MCF 10A (cell line): ENCODE results near the gene TIMM17B. TPM values are rescaled to one million over a fixed set of nuclear protein-coding genes. Genes with fewer than 3 reads are reported as not detected.

Experiments used
- BruUV-seq: library from RNA; stranded (reverse); fragments of 400-500 nt; replicated peaks from 2 replicates; lab custom pipeline; 2021; lab: Mats Ljungman, UMichigan
- CTCF ChIA-PET: fragments of 300-600 bp; sonication (Branson Sonifier 250); formaldehyde crosslinking; extraction: SDS; loops from one replicate; lab custom pipeline; 2021; ENCODE audit warnings: antibody characterized with exemption, inconsistent platforms; lab: Yijun Ruan, JAX
- POLR2A ChIA-PET: fragments of 300-600, 350-650 bp; sonication (Branson Sonifier 250); formaldehyde crosslinking; extraction: SDS; loops from one replicate; lab custom pipeline; 2020; ENCODE audit warnings: antibody characterized with exemption, inconsistent platforms; lab: Yijun Ruan, JAX
- DNase-seq: peaks from one replicate; pipeline ENCODE4 v3.0.0-alpha.2; 2018; ENCODE audit not compliant: unreplicated experiment
- H3K27ac Mint-ChIP-seq: one replicate; pipeline ENCODE4 v1.8.0; 2022; ENCODE audit warnings: mild to moderate bottlenecking, low read depth, mixed read lengths; ENCODE audit not compliant: unreplicated experiment
- H3K27me3 Mint-ChIP-seq: one replicate; pipeline ENCODE4 v1.8.0; 2022; ENCODE audit warnings: mixed read lengths; ENCODE audit not compliant: insufficient read depth, unreplicated experiment
- H3K36me3 Mint-ChIP-seq: one replicate; pipeline ENCODE4 v1.8.0; 2022; ENCODE audit warnings: mild to moderate bottlenecking, moderate library complexity, mixed read lengths; ENCODE audit not compliant: insufficient read depth, unreplicated experiment
- H3K4me1 Mint-ChIP-seq: one replicate; pipeline ENCODE4 v1.8.0; 2022; ENCODE audit warnings: mixed read lengths; ENCODE audit not compliant: insufficient read depth, unreplicated experiment
- H3K4me3 Mint-ChIP-seq: one replicate; pipeline ENCODE4 v1.8.0; 2022; ENCODE audit warnings: mild to moderate bottlenecking, moderate library complexity, mixed read lengths; ENCODE audit not compliant: unreplicated experiment
- H3K9me3 Mint-ChIP-seq: one replicate; pipeline ENCODE4 v1.8.0; 2022; ENCODE audit warnings: mixed read lengths; ENCODE audit not compliant: unreplicated experiment
- intact Hi-C: fragments of 100-400 bp; cut with micrococcal nuclease; formaldehyde crosslinking; loops from 2 replicates; pipeline ENCODE4 v1.14.1; 2022
- total RNA-seq: library from RNA; stranded (reverse); gene quantifications from 2 replicates; pipeline ENCODE4 v1.2.3, GENCODE V29; 2022
- TF ChIP-seq, protein P1 (sequence below): fragments of 200-600 bp; IDR thresholded peaks from one replicate; pipeline ENCODE4 v1.8.0; 2022; ENCODE audit warnings: antibody characterized with exemption, mild to moderate bottlenecking; ENCODE audit not compliant: unreplicated experiment

Gene TIMM17B
- total RNA-seq, 1 experiment from 2014 or later: 73.7 TPM

DNA sequence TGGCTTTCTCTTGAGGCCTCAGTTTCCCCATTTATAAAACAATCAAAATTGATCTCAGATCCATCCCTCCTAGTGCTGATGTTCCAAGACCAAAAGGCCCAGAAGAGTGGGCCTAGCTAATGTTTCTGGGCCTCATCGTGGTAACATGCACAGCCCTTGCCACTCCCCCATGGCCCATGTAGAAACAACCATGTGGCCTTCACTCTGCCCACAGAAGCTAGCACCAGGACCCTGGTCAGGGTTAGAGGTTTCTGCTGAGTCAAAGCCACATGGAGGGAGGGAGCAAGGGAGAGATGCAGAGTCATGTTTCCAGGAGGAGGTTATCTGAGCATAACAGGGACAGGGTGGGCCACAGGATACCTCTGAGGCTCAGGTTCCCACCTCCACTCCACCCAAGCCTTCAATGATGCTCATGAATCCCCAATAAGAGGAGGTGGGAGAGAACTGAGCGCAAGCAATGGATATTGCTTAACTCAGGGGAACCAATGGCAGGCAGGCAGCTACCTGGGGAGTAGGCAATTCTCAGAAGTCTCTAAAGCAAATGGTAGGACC, 42.9 kb upstream of the TIMM17B start:
- TF ChIP-seq, protein P1, sequence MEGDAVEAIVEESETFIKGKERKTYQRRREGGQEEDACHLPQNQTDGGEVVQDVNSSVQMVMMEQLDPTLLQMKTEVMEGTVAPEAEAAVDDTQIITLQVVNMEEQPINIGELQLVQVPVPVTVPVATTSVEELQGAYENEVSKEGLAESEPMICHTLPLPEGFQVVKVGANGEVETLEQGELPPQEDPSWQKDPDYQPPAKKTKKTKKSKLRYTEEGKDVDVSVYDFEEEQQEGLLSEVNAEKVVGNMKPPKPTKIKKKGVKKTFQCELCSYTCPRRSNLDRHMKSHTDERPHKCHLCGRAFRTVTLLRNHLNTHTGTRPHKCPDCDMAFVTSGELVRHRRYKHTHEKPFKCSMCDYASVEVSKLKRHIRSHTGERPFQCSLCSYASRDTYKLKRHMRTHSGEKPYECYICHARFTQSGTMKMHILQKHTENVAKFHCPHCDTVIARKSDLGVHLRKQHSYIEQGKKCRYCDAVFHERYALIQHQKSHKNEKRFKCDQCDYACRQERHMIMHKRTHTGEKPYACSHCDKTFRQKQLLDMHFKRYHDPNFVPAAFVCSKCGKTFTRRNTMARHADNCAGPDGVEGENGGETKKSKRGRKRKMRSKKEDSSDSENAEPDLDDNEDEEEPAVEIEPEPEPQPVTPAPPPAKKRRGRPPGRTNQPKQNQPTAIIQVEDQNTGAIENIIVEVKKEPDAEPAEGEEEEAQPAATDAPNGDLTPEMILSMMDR: no peak
- CTCF ChIA-PET: interaction anchor here (0.6 to 1.0 kb wide), 2 partner anchors 16 to 31 kb away, joined by 3 read pairs; partner anchors contain the start of gene OTUD5
- H3K4me3 Mint-ChIP-seq: no peak overlapping the region
- H3K9me3 Mint-ChIP-seq: peaks cover 7% of the 10 kb centered on the region
- peaks cover 21% of the 10 kb centered on the region for H3K36me3 Mint-ChIP-seq
- POLR2A ChIA-PET: no interaction called here
- DNase-seq: no peak
- no peak overlapping the region for H3K27ac Mint-ChIP-seq
- no TSS peak for BruUV-seq
- intact Hi-C loops: no loop called here
- H3K4me1 Mint-ChIP-seq: no peaks in the 10 kb centered on the region
- H3K27me3 Mint-ChIP-seq: no peaks in the 10 kb centered on the region

DNA sequence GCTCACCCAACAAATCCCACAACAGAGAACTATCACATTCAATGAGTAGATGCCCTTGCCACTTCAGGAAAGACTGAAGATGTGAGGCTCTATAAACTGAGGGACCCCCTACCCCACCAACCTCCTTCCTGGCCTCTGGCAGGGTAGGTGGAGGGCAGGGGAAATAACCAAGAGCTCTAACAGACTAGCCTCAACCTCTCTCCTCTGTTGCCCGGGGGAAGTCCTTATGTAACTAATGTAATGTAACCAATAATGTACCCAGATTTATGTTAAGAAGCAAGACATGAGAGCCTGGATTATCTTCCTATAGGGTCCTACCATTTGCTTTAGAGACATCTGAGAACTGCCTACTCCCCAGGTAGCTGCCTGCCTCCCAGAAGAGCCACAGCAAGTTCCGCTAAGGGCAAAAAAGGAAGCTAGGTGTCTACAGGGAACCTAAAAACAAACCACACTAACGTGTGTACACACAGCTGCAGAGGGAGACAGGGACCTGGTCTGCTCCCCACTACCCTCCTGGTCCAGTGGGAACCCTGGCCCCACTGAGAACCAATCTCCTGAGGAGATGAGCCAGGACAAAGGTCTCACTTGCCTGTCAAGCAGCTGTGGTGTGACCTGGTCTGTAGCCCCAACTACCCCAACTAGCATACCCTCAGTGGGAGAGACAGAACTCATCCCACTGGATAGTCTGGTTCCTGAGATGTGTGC, 42.1 kb upstream of the TIMM17B start:
- Mint-ChIP-seq H3K27me3 (no peaks in the 10 kb centered on the region), H3K36me3 (peaks cover 29% of the 10 kb centered on the region), H3K4me3 (no peak overlapping the region), H3K9me3 (peaks cover 7% of the 10 kb centered on the region), H3K4me1 (no peaks in the 10 kb centered on the region), H3K27ac (no peak overlapping the region)
- TF ChIP-seq, protein P1: no peak
- POLR2A ChIA-PET: no interaction called here
- intact Hi-C loops: no loop called here
- no peak for DNase-seq
- CTCF ChIA-PET: interaction anchor here (0.6 to 0.7 kb wide), 2 partner anchors 51 to 105 kb away, joined by 3 to 5 read pairs; no protein-coding TSS in a partner anchor
- BruUV-seq: no TSS peak

DNA sequence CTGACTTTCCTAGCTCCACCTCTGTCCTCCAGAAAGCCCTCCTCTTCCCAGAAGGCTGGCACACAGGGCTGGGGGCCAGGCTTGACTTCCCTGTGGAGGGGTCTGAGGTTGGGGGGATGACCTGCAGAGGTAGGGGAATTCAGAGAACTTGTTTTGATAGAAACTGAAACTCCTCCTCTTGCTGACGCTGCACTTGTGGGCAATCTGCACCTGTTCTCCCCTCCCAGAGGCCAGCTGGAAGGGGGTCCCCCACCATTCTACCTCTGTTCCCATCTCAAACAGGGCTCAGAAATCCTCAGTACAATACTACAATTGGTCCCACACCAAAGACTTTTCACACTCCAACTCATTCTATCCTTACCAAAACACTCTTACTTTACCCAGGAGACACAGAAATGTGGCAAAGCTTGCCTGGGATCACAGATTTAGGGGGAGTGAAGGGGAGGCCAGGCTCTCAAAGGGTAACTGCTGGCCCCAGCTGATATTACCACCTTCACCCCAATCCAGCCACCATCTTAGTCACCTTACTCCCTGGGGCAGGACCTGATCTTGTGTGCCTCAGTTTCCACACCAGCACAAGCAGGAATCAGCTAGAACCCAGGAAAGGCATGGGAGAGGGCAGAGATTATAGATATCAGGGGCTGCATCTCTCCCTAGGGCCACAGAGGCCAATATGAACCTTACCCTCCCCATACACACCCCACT, 41.3 kb upstream of the TIMM17B start:
- CTCF ChIA-PET: interaction anchor here (0.6 to 1.3 kb wide), 2 partner anchors 50 to 291 kb away, joined by 5 read pairs; no protein-coding TSS in a partner anchor
- POLR2A ChIA-PET: interaction anchor here (1.7 kb wide), 1 partner anchor 19 kb away, joined by 4 read pairs; no protein-coding TSS in a partner anchor
- no peak for DNase-seq
- Mint-ChIP-seq H3K27me3 (no peaks in the 10 kb centered on the region), H3K36me3 (peaks cover 37% of the 10 kb centered on the region), H3K4me3 (no peak overlapping the region), H3K4me1 (no peaks in the 10 kb centered on the region), H3K9me3 (peaks cover 7% of the 10 kb centered on the region), H3K27ac (no peak overlapping the region)
- no TSS peak for BruUV-seq
- intact Hi-C loops: no loop called here
- TF ChIP-seq, protein P1: no peak
